PC-3 (cell line): ENCODE data around the gene PLEKHO2.

ENCODE experiments used
- CTCF ChIP-seq: fragments of 300-600 bp; sonication (generic); conservative IDR thresholded peaks from 2 replicates; pipeline ENCODE4 v1.5.1; 2017; ENCODE audit warnings: antibody characterized with exemption, low read depth, mild to moderate bottlenecking, low read length
- EZH2 ChIP-seq: fragments of 300-600 bp; sonication (generic); IDR thresholded peaks from one replicate; pipeline ENCODE4 v1.6.1; 2017; ENCODE audit warnings: antibody characterized with exemption, mild to moderate bottlenecking, low read length; ENCODE audit not compliant: unreplicated experiment

GRCh38 chr15:64843991-64844390 is 2.3 kb downstream of the PLEKHO2 start:
- no peak for TF ChIP-seq CTCF
- no peak for TF ChIP-seq EZH2
